ENCODE data around the gene PAFAH2.

Gene PAFAH2

DNA sequence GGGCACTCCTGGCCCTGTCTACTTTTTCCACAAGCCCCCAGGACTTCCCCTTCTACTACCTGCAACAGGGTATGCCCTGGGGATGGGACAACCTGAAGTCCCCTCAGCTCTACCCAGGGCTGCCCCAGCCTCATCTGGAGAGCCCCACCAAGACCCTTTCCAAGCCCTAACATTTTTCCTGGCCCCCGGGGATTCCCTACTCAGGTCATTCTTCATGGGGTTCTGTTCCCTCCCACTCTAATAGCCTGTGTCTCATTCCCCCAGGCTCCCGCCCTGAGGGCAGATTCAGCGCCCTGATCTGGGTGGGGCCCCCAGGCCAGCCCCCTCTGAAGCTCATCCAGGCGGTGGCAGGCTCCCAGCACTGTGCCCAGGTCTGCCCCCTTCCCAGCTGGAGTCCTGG lies 33.3 kb upstream of the PAFAH2 start:
- no peak for DNase-seq (ENCODE audit: low read depth)

- no peak for DNase-seq (ENCODE audit: low read depth)
Measured at GRCh38 chr1:26029864-26030481, 32.1 kb upstream of the PAFAH2 start.

GRCh38 chr1:26029054-26029863 lies 31.4 kb upstream of the PAFAH2 start:
- no peak for DNase-seq (ENCODE audit: low read depth)

- no peak for DNase-seq (ENCODE audit: low read depth)
Measured at GRCh38 chr1:26028490-26028980, 30.7 kb upstream of the PAFAH2 start.

GRCh38 chr1:26027716-26028489 lies 30.0 kb upstream of the PAFAH2 start:
- DNase-seq (ENCODE audit: low read depth): no peak

DNA sequence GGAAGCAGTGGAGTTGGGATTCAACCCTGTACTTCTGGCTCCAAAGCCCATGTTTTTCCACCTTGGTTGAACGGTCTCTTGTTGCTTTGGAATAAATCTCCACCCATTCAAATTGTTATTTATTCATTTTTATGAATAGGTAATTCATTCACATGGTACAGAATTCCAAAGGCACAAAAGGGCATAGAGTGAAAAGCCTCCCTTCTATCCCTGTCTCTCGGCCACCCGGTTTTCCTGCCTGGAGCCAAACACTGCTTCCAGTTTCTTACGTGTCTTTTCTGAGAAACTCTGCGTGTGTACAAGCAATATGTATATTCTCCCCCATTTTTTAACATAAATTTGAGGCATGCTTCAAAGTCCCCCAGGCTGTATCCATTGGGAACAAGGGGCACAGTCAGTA lies 27.7 kb upstream of the PAFAH2 start:
- DNase-seq (ENCODE audit: low read depth): no peak

- DNase-seq (ENCODE audit: low read depth): no peak
Measured at GRCh38 chr1:26025060-26025459, 27.2 kb upstream of the PAFAH2 start.

- DNase-seq (ENCODE audit: low read depth): no peak
Measured at GRCh38 chr1:26023826-26024225, 26.0 kb upstream of the PAFAH2 start.

- no peak for DNase-seq (ENCODE audit: low read depth)
Measured at GRCh38 chr1:26023009-26023408, 25.1 kb upstream of the PAFAH2 start.

DNA sequence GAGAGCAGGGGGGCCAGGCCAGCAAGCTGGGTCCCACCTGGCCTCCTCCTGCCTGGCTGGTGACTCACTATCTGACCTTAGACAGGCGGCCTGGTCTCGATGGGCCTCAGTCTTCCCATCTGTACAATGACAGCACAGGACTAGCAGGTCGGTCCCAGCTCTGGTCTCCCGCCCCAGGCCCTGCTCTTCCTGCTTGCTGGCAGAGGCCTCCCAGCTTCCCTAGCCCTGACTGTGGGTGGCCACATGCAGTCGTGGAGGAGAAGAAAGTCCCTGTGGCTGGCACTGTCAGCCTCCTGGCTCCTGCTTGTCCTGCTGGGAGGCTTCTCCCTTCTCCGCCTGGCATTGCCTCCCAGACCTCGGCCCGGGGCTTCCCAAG lies 24.5 kb upstream of the PAFAH2 start:
- no peak for DNase-seq (ENCODE audit: low read depth)

DNA sequence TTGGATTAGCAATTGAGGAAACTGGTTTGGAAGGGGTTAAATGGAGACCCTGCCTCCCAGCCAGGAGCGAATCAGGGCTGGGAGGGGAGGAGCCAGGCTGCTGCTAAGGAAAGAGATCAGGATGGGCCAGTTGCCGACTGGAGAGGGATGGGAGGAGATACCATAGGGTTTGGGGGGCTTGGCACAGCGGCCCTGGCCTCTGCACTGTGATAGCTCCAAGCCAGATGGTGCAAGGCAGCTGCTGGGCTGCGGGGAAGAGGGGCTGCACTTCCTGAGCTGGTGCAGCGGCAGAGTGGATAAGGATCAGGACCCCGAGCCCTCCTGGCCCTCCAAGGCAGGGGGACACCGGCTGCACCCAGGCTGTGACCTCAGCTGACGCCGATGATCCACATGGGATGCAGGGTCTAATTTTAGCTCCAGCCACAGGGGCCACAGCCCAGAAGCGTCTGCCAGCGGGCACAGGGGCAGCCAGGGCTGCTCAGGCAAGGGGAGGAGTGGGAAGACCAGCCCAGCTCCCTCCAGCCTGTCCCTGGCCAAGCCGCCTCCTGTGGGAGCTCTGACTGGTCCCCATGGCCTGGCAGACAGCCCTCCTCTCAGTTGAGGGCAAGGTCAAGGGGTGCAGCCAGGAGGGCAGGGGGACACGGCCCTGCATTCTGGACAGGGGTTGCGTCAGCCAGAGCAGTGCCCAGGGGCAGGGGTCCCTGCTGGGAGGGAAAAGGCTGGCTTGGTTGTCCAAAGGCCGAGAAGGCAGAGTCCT lies 24.0 kb upstream of the PAFAH2 start, which contains the start of gene EXTL1:
Gene EXTL1, plus strand, starts transcription at position 129 of the 757 bp plus-strand sequence. CDS start 872 bp downstream, outside the sequence.
- no peak for DNase-seq (ENCODE audit: low read depth)

- no peak for DNase-seq (ENCODE audit: low read depth)
Measured at GRCh38 chr1:26020941-26021646, 23.2 kb upstream of the PAFAH2 start.

- DNase-seq (ENCODE audit: low read depth): no peak
Measured at GRCh38 chr1:26020330-26020768, 22.5 kb upstream of the PAFAH2 start.

DNA sequence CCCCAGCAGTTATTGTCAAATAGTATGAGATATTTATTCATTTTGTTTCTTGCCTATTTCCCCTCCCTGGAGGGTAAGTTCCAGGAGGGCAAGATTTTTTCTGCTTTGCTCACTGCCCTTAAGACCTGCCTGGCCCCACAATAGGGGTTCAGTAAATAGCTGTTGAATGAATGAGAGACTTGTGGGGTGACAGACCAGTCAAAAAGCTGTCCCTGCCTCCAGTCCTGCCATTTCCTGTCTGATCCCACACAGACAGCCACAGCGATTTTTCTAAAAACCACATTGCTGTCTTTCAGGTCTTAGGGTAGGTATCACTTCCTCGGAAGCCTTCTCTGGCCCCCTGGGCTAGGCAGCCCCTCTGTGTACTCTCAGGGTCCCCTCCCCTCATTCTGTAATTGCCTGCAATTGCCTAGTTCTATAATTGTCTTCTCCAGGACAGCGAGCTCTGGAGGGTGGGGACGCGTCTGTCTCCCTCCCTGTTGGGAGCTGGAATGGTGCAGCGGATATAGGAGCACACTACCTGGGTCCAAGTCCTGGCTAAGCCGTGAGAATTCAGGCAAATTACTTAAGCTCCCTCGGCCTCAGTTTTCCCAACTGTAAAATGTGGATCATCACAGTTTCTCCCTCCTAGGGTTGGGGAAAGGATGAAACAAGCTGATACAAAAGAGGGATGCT lies 21.9 kb upstream of the PAFAH2 start:
- no peak for DNase-seq (ENCODE audit: low read depth)

DNA sequence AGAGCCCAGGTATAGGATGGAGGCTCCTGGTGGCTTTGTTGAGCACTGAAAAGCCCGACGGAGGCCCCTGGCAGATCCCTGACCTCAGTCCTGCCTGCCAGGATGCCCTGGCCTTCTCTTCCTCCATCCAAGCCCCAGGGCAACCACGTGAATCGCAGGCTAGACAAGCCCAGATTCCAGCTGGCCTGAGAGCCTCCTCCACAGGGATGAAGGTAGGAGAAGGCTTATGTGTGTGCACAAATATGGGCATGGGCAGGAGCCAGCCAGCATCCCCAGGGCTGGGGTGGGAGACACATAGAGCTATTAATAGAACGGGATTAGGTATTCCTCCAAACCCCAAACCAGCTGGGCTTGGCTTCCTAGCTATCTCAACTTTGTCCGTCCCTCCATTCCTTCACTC lies 19.7 kb upstream of the PAFAH2 start:
- DNase-seq (ENCODE audit: low read depth): no peak

GRCh38 chr1:26016953-26017545 lies 19.2 kb upstream of the PAFAH2 start:
- no peak for DNase-seq (ENCODE audit: low read depth)

DNA sequence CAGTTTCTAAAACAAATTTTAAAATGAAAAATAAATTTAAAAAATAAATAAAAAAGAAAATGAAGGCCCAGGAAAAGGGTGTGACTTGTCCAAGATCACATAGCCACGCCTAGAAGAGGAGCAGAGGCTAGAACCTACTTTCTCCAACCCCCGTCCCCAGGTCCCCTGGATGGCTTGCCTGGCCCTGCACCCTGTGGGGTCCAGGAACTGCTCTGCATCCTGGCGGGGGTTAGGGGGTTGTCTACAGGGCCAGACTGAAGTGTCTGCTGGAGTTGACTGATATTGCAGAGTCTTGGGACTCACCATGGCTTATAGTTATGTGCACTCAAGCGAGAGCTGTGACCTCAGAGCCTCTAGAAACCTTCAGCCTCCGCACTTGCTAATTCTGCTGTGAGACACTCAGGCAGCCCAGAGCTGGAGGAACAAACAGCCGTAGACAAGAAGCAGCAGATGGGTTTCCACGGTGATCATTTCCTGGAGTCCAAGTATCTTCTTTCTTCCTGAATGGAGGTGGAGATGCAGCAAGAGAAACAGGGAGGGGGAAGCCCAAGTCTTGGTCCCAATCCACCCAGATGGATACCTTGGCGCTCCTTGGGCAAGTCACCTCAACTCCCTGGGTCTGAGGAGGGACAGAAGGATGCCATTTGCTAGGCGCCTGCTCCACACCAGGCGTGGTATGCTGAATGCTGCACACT lies 18.5 kb upstream of the PAFAH2 start:
- no peak for DNase-seq (ENCODE audit: low read depth)

GRCh38 chr1:26015358-26015757 lies 17.5 kb upstream of the PAFAH2 start:
- no peak for DNase-seq (ENCODE audit: low read depth)

GRCh38 chr1:26014179-26014578 lies 16.3 kb upstream of the PAFAH2 start:
- no peak for DNase-seq (ENCODE audit: low read depth)

DNA sequence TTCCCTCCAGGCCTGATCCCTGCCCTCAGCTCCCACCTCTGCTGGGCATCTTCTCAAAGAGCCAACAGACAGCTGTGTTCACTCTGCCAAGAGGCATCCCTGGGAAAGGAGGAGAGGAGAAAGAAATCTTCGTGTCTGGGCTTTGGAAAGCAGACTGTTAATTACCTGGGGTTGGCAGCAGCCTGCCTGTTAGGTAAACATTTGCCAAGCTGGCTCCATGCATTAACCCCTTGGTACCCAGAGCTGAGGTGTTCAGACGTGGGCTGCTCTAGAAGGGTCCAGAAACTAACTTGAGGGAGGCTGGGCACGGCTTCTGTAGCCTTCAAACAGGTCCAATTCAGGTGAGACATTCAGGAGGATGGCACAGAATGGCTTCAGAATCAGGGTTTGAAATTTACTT lies 15.0 kb upstream of the PAFAH2 start:
- no peak for DNase-seq (ENCODE audit: low read depth)
